Skeletal muscle tissue (tissue), 4 donors: ENCODE results near the gene EIF2D. TPM values are rescaled to one million over a fixed set of nuclear protein-coding genes. Genes with fewer than 3 reads are reported as not detected.

Experiments
- H3K27ac ChIP-seq: one replicate; pipeline ENCODE4 v1.7.0; 2013; ENCODE audit warnings: mild to moderate bottlenecking, low read depth, low read length, inconsistent platforms
- H3K27me3 ChIP-seq, 3 donors: one replicate each; pipeline ENCODE4 v1.7.0; 2013; ENCODE audit warnings: low read length in 3 of 3; ENCODE audit not compliant: control insufficient read depth in 3 of 3, insufficient read depth in 3 of 3
- H3K36me3 ChIP-seq, 3 donors: one replicate each; pipeline ENCODE4 v1.7.0; 2013; ENCODE audit warnings: low read length in 3 of 3; ENCODE audit not compliant: control insufficient read depth in 3 of 3, insufficient read depth in 3 of 3
- H3K4me1 ChIP-seq, 3 donors: one replicate each; pipeline ENCODE4 v1.7.0; 2013; ENCODE audit warnings: low read length in 3 of 3, mild to moderate bottlenecking in 3 of 3; ENCODE audit not compliant: control insufficient read depth in 3 of 3, insufficient read depth in 3 of 3
- H3K4me3 ChIP-seq, 3 donors: one replicate each; pipeline ENCODE4 v1.7.0; 2013; ENCODE audit warnings: low read length in 3 of 3
- H3K9ac ChIP-seq, 3 donors: one replicate each; pipeline ENCODE4 v1.7.0; 2013; ENCODE audit warnings: low read length in 3 of 3, mild to moderate bottlenecking in 3 of 3, moderate library complexity in 2 of 3, low read depth in 1 of 3
- H3K9me3 ChIP-seq, 3 donors: one replicate each; pipeline ENCODE4 v1.7.0; 2013; ENCODE audit warnings: low read length in 3 of 3; ENCODE audit not compliant: control insufficient read depth in 3 of 3
- total RNA-seq: library from RNA; depleted of rRNA; stranded (reverse); fragments of >200 nt; gene quantifications from one replicate; pipeline ENCODE4 v1.2.3, GENCODE V29; 2014
- donor health status: Osteomylitis.

The EIF2D gene
- total RNA-seq, 1 donor from 2014 or later = 25.6 TPM

GRCh38 chr1:206563367-206564207 is 48.7 kb downstream of the EIF2D start:
- Histone ChIP-seq H3K4me1 (peaks cover 18 to 40% (median 24%) of the 10 kb centered on the region in 3 donors), H3K36me3 (peaks cover 0 to 2% (median 0%) of the 10 kb centered on the region in 3 donors), H3K9ac (no peak overlapping the region), H3K4me3 (no peak overlapping the region), H3K9me3 (no peaks in the 10 kb centered on the region), H3K27me3 (no peaks in the 10 kb centered on the region), H3K27ac (no peak overlapping the region)

- peak overlapping the region in 1 of 3 donors; percentile 7 for H3K4me3 ChIP-seq
These were observed 52.1 kb downstream of the EIF2D start for GRCh38 chr1:206560007-206560716.

GRCh38 chr1:206559672-206559995 is 52.6 kb downstream of the EIF2D start:
- Histone ChIP-seq H3K27me3 (no peaks in the 10 kb centered on the region), H3K4me3 (peak overlapping the region in 2 of 3 donors; percentile 4 to 25), H3K27ac (peak overlapping the region; percentile 77), H3K9me3 (no peaks in the 10 kb centered on the region), H3K9ac (peak overlapping the region in 1 of 3 donors; percentile 54), H3K36me3 (peaks cover 0 to 2% (median 0%) of the 10 kb centered on the region in 3 donors), H3K4me1 (peaks cover 41 to 54% (median 47%) of the 10 kb centered on the region in 3 donors)

More at GRCh38 chr1:206560007-206560716, 52.1 kb downstream of the EIF2D start:
- Histone ChIP-seq H3K9me3 (no peaks in the 10 kb centered on the region), H3K36me3 (peaks cover 0 to 2% (median 0%) of the 10 kb centered on the region in 3 donors), H3K9ac (peak overlapping the region; percentile 30 to 55 (median 54)), H3K4me1 (peaks cover 37 to 54% (median 44%) of the 10 kb centered on the region in 3 donors), H3K27ac (peak overlapping the region; percentile 77), H3K27me3 (no peaks in the 10 kb centered on the region)

GRCh38 chr1:206558794-206559671 is 53.2 kb downstream of the EIF2D start:
- H3K27ac ChIP-seq = peak overlapping the region; percentile 77
- H3K4me3 ChIP-seq = peak overlapping the region; percentile 4 to 25 (median 7)
- H3K27me3 ChIP-seq = no peaks in the 10 kb centered on the region
- H3K9me3 ChIP-seq = no peaks in the 10 kb centered on the region
- peaks cover 0 to 2% (median 0%) of the 10 kb centered on the region in 3 donors for H3K36me3 ChIP-seq
- peaks cover 41 to 54% (median 51%) of the 10 kb centered on the region in 3 donors for H3K4me1 ChIP-seq
- peak overlapping the region in 2 of 3 donors; percentile 17 to 47 for H3K9ac ChIP-seq

- Histone ChIP-seq H3K9me3 (no peaks in the 10 kb centered on the region), H3K27ac (peak overlapping the region; percentile 27), H3K27me3 (no peaks in the 10 kb centered on the region), H3K9ac (peak overlapping the region; percentile 13 to 79 (median 60)), H3K36me3 (no peaks in the 10 kb centered on the region), H3K4me1 (peaks cover 41 to 51% (median 48%) of the 10 kb centered on the region in 3 donors), H3K4me3 (peak overlapping the region; percentile 59 to 68 (median 63))
These were observed 54.4 kb downstream of the EIF2D start for GRCh38 chr1:206557636-206558473.

- no peaks in the 10 kb centered on the region for H3K9me3 ChIP-seq
- H3K4me1 ChIP-seq = peaks cover 41 to 51% (median 48%) of the 10 kb centered on the region in 3 donors
- peak overlapping the region; percentile 59 to 68 (median 63) for H3K4me3 ChIP-seq
- peak overlapping the region; percentile 13 to 79 (median 60) for H3K9ac ChIP-seq
- no peaks in the 10 kb centered on the region for H3K36me3 ChIP-seq
- H3K27me3 ChIP-seq = no peaks in the 10 kb centered on the region
- H3K27ac ChIP-seq = peak overlapping the region; percentile 27
These were observed 55.3 kb downstream of the EIF2D start for GRCh38 chr1:206556750-206557635.

GRCh38 chr1:206556047-206556749 is 56.1 kb downstream of the EIF2D start:
- Histone ChIP-seq H3K27ac (no peak overlapping the region), H3K4me3 (peak overlapping the region in 1 of 3 donors; percentile 19), H3K9ac (peak overlapping the region in 1 of 3 donors; percentile 60), H3K9me3 (no peaks in the 10 kb centered on the region), H3K27me3 (no peaks in the 10 kb centered on the region), H3K4me1 (peaks cover 41 to 51% (median 48%) of the 10 kb centered on the region in 3 donors), H3K36me3 (no peaks in the 10 kb centered on the region)

- Histone ChIP-seq H3K27ac (no peak overlapping the region), H3K4me3 (no peak overlapping the region), H3K4me1 (peaks cover 39 to 48% (median 43%) of the 10 kb centered on the region in 3 donors), H3K9me3 (no peaks in the 10 kb centered on the region), H3K9ac (peak overlapping the region in 2 of 3 donors; percentile 27 to 60), H3K36me3 (no peaks in the 10 kb centered on the region), H3K27me3 (no peaks in the 10 kb centered on the region)
These were observed 56.8 kb downstream of the EIF2D start for GRCh38 chr1:206555473-206555935.
